A549 (cell line): ENCODE measurements around the gene ATP2A2. TPM values are rescaled to one million over a fixed set of nuclear protein-coding genes. Genes with fewer than 3 reads are reported as not detected.
A peak's percentile ranks its signal among the peaks of the same experiment; 100 is the strongest.

Experiments used
- ATAC-seq, 2 experiments: fragments of 200-7000 bp in 1 of 2; fragments of >200 bp in 1 of 2; cut with Nextera tagmentation in 1 of 2; cut with Tn5 transposase in 1 of 2; 3 replicates each; pipeline versions ENCODE4 v1.8.0 to v1.9.1; 2018 to 2020; ENCODE audit warnings: mild to moderate bottlenecking in 1 of 2, moderate library complexity in 1 of 2
- CTCF ChIA-PET: fragments of 300-600 bp; sonication (Branson Sonifier 250); formaldehyde crosslinking; extraction: SDS; loops from one replicate; lab custom pipeline; 2021; ENCODE audit warnings: antibody characterized with exemption, inconsistent platforms; lab: Yijun Ruan, JAX
- POLR2A ChIA-PET: fragments of 350-600 bp; formaldehyde crosslinking; extraction: SDS; loops from one replicate; lab custom pipeline; 2021; ENCODE audit warnings: antibody characterized with exemption, inconsistent platforms; lab: Yijun Ruan, JAX
- DNase-seq, 2 experiments: peaks; one replicate each; pipeline versions ENCODE4 v3.0.0 to v3.0.0-alpha.2; 2011 to 2016; ENCODE audit warnings: low read depth in 1 of 2, low spot score in 1 of 2
- FAIRE-seq: peaks from 2 replicates; lab custom pipeline; 2011; peaks lifted over from hg19 to GRCh38; lab: Jason Lieb, UNC
- H3K27ac ChIP-seq, 2 experiments: fragments of >200 bp; sonication (Bioruptor Twin); formaldehyde crosslinking; 3 replicates each; pipeline ENCODE4 v1.5.1; 2016 to 2017
- H3K4me1 ChIP-seq: fragments of >200 bp; sonication (Bioruptor Twin); formaldehyde crosslinking; 3 replicates; pipeline ENCODE4 v1.6.1; 2016
- H3K4me2 ChIP-seq: fragments of >200 bp; sonication (Bioruptor Twin); formaldehyde crosslinking; 3 replicates; pipeline ENCODE4 v1.6.1; 2016
- H3K4me3 ChIP-seq: fragments of >200 bp; sonication (Bioruptor Twin); formaldehyde crosslinking; 3 replicates; pipeline ENCODE4 v1.5.1; 2016
- H3K9me3 ChIP-seq: fragments of >200 bp; sonication (Bioruptor Twin); formaldehyde crosslinking; 3 replicates; pipeline ENCODE4 v1.6.1; 2016
- CBX8 ChIP-seq: fragments of 200-600 bp; sonication (generic); IDR thresholded peaks from 2 replicates; pipeline ENCODE4 v1.6.1; 2016
- CEBPB ChIP-seq, 2 experiments: fragments of >200 bp in 1 of 2; sonication (Bioruptor Twin) in 1 of 2; formaldehyde crosslinking in 1 of 2; IDR thresholded peaks; 2 replicates each; pipeline ENCODE4 v1.6.1; 2012 to 2016
- CHD2 ChIP-seq: fragments of 150-350 bp; IDR thresholded peaks from 2 replicates; pipeline ENCODE4 v1.6.1; 2014; ENCODE audit warnings: low read length; ENCODE audit not compliant: partially characterized antibody
- CTCF ChIP-seq: fragments of >200 bp; sonication (Bioruptor Twin); formaldehyde crosslinking; IDR thresholded peaks from 3 replicates; pipeline ENCODE4 v1.5.1; 2016
- EHF ChIP-seq: fragments of 250-450 bp; sonication (Bioruptor Pico); IDR thresholded peaks from 2 replicates; pipeline ENCODE4 v1.5.0; 2020; ENCODE audit warnings: mild to moderate bottlenecking
- ELK1 ChIP-seq: fragments of 150-350 bp; IDR thresholded peaks from 2 replicates; pipeline ENCODE4 v1.6.1; 2014; ENCODE audit warnings: low read depth, mild to moderate bottlenecking, low read length
- FOSB ChIP-seq: fragments of 250-450 bp; sonication (Bioruptor Pico); IDR thresholded peaks from 2 replicates; pipeline ENCODE4 v1.5.0; 2020; ENCODE audit warnings: mild to moderate bottlenecking, moderate library complexity
- FOSL2 ChIP-seq, 2 experiments: fragments of 450-650 bp in 1 of 2; fragments of >200 bp in 1 of 2; sonication (Bioruptor Twin) in 1 of 2; formaldehyde crosslinking; IDR thresholded peaks; 2 replicates each; pipeline versions ENCODE4 v1.5.0 to v1.6.1; 2016 to 2020; ENCODE audit warnings: mild to moderate bottlenecking in 1 of 2, moderate library complexity in 1 of 2
- FOXS1 ChIP-seq: fragments of 250-450 bp; sonication (Bioruptor Pico); IDR thresholded peaks from 2 replicates; pipeline ENCODE4 v1.5.0; 2020; ENCODE audit warnings: mild to moderate bottlenecking, moderate library complexity
- GATA3 ChIP-seq: IDR thresholded peaks from 2 replicates; pipeline ENCODE4 v1.6.1; 2012; ENCODE audit warnings: borderline replicate concordance
- HDAC2 ChIP-seq: fragments of 200-600 bp; sonication (generic); IDR thresholded peaks from 2 replicates; pipeline ENCODE4 v1.6.1; 2016
- HOXB5 ChIP-seq: fragments of 250-450 bp; sonication (Bioruptor Pico); IDR thresholded peaks from 2 replicates; pipeline ENCODE4 v1.5.0; 2020; ENCODE audit warnings: mild to moderate bottlenecking, moderate library complexity
- JUN ChIP-seq, 2 experiments: fragments of >200 bp; sonication (Bioruptor Twin); formaldehyde crosslinking; IDR thresholded peaks; 2 replicates in 1 of 2; 3 replicates in 1 of 2; pipeline ENCODE4 v1.6.1; 2016 to 2017
- JUNB ChIP-seq: fragments of >200 bp; sonication (Bioruptor Twin); formaldehyde crosslinking; IDR thresholded peaks from 2 replicates; pipeline ENCODE4 v1.6.1; 2016
- NFE2L2 ChIP-seq: fragments of 150-350 bp; conservative IDR thresholded peaks from 2 replicates; pipeline ENCODE4 v1.6.1; 2014; ENCODE audit warnings: low read length
- NR3C1 ChIP-seq: fragments of >200 bp; sonication (Bioruptor Twin); formaldehyde crosslinking; IDR thresholded peaks from 3 replicates; pipeline ENCODE4 v1.6.1; 2017
- PBX3 ChIP-seq: IDR thresholded peaks from 2 replicates; pipeline ENCODE4 v1.6.1; 2012
- PHF8 ChIP-seq: fragments of 200-600 bp; sonication (generic); IDR thresholded peaks from 2 replicates; pipeline ENCODE4 v1.6.1; 2016; ENCODE audit warnings: low read depth, mild to moderate bottlenecking, antibody characterized with exemption, moderate library complexity, borderline replicate concordance
- POLR2A ChIP-seq: IDR thresholded peaks from 2 replicates; pipeline ENCODE4 v1.6.1; 2012; ENCODE audit warnings: mild to moderate bottlenecking, low read length
- POLR2AphosphoS2 ChIP-seq: conservative IDR thresholded peaks from 2 replicates; pipeline ENCODE4 v1.6.1; 2012; ENCODE audit warnings: low read length, improper control_type of control experiment, inconsistent platforms
- RFX5 ChIP-seq: fragments of 450-650 bp; IDR thresholded peaks from 2 replicates; pipeline ENCODE4 v1.7.1; 2014; ENCODE audit warnings: antibody characterized with exemption, mild to moderate bottlenecking, moderate library complexity
- RNF2 ChIP-seq: fragments of 200-600 bp; sonication (generic); IDR thresholded peaks from 2 replicates; pipeline ENCODE4 v1.6.1; 2016; ENCODE audit warnings: low read depth, mild to moderate bottlenecking, antibody characterized with exemption, moderate library complexity, borderline replicate concordance
- SREBF2 ChIP-seq: fragments of 450-650 bp; IDR thresholded peaks from 2 replicates; pipeline ENCODE4 v1.6.1; 2014; ENCODE audit warnings: mild to moderate bottlenecking, moderate library complexity
- TFCP2L1 ChIP-seq: fragments of 250-450 bp; sonication (Bioruptor Pico); IDR thresholded peaks from 2 replicates; pipeline ENCODE4 v1.5.0; 2021; ENCODE audit warnings: mild to moderate bottlenecking
- ZC3H11A ChIP-seq: fragments of 450-650 bp; IDR thresholded peaks from 2 replicates; pipeline ENCODE4 v1.6.1; 2014; ENCODE audit warnings: antibody characterized with exemption, mild to moderate bottlenecking
- ZNF302 ChIP-seq: fragments of 250-450 bp; sonication (Bioruptor Pico); IDR thresholded peaks from 2 replicates; pipeline ENCODE4 v1.9.0; 2021; ENCODE audit warnings: inconsistent platforms, mild to moderate bottlenecking, moderate library complexity
- WGBS: methylation state at CpG from one replicate; pipeline ENCODE4 v1.1.6; 2017; ENCODE audit errors: missing lambda C conversion rate; 5-methylcytosine and 5-hydroxymethylcytosine counted together
- polyA plus RNA-seq, 4 experiments: library from polyadenylated mRNA; depleted of rRNA in 3 of 4; stranded (reverse); fragments of >200 nt; fragmentation: RNase III in 1 of 4; extraction: RNeasy Plus Mini Kit Qiagen cat#74134 plus additional on column Dnase treatment in 1 of 4; gene quantifications; 2 replicates in 3 of 4; 3 replicates in 1 of 4; pipeline ENCODE4 v1.2.3, GENCODE V29; 2011 to 2017

Gene ATP2A2
- polyA plus RNA-seq, 2 of the 4 experiments (the other 2 are of a cell fraction): 342 to 415 TPM

GRCh38 chr12:110366321-110367142 is 85.5 kb downstream of the ATP2A2 start:
- no peak overlapping the region for H3K4me3 ChIP-seq
- POLR2A ChIA-PET: no interaction called here
- H3K27ac ChIP-seq: peak overlapping the region in 1 of 2 experiments; percentile 4; a peak in 1 of 6 replicates
- H3K9me3 ChIP-seq: no peaks in the 10 kb centered on the region
- no peak for DNase-seq
- TF ChIP-seq FOSL2 (IDR thresholded peaks at IDR 0.05) (no peak), FOSL2 (CRISPR knock-in tag; IDR thresholded peaks at IDR 0.05) (no peak), CEBPB (IDR thresholded peaks at IDR 0.05) (0 out of 4 replicates have a peak, but pooled peaks of 1 of the 2 experiments have one; percentile 16)
- ATAC-seq: peak; percentile 26 to 38; a peak in 4 of 6 replicates
- H3K4me1 ChIP-seq: no peaks in the 10 kb centered on the region
- no peak for FAIRE-seq
- CTCF ChIA-PET: interaction anchor here (0.5 to 4.5 kb wide), 5 partner anchors 9 to 373 kb away, joined by 3 to 20 read pairs (median 5); no protein-coding TSS in a partner anchor
- no peak overlapping the region for H3K4me2 ChIP-seq
- WGBS: 88% methylated on average over 12 of the region's 13 CpGs

- Histone ChIP-seq H3K4me3 (no peak overlapping the region), H3K4me1 (no peaks in the 10 kb centered on the region), H3K27ac (peak overlapping the region in 1 of 2 experiments; percentile 4; a peak in 1 of 6 replicates), H3K4me2 (no peak overlapping the region), H3K9me3 (no peaks in the 10 kb centered on the region)
- FAIRE-seq (no peak), ATAC-seq (peak in 1 of 2 experiments; percentile 3; a peak in 2 of 6 replicates), DNase-seq (no peak)
- WGBS: 89% methylated on average over 15 of the region's 15 CpGs
- CTCF ChIA-PET: interaction anchor here (0.8 to 4.5 kb wide), 3 partner anchors 10 to 64 kb away, joined by 4 to 20 read pairs (median 13); no protein-coding TSS in a partner anchor
- POLR2A ChIA-PET: no interaction called here
- TF ChIP-seq RNF2 (no peak), JUNB (no peak), SREBF2 (no peak), JUN (IDR thresholded peaks at IDR 0.05) (no peak), PBX3 (no peak), FOXS1 (no peak), EHF (CRISPR knock-in tag) (no peak), NR3C1 (no peak)
Observed at GRCh38 chr12:110367181-110367864, 86.3 kb downstream of the ATP2A2 start.

- Histone ChIP-seq H3K27ac (no peak overlapping the region), H3K4me1 (no peaks in the 10 kb centered on the region), H3K4me2 (no peak overlapping the region), H3K4me3 (no peak overlapping the region), H3K9me3 (no peaks in the 10 kb centered on the region)
- WGBS: 96% methylated on average over 8 of the region's 8 CpGs
- CTCF ChIA-PET: interaction anchor here (0.7 kb wide), 1 partner anchor 256 kb away, joined by 4 read pairs; no protein-coding TSS in a partner anchor
- no peak for ATAC-seq
- no peak for FAIRE-seq
- POLR2A ChIA-PET: interaction anchor here (0.5 to 0.6 kb wide), 2 partner anchors 12 to 318 kb away, joined by 3 to 6 read pairs; no protein-coding TSS in a partner anchor
- TF ChIP-seq CTCF (no peak), NFE2L2 (no peak), GATA3 (no peak), TFCP2L1 (CRISPR knock-in tag) (no peak), EHF (CRISPR knock-in tag) (no peak), ZC3H11A (no peak), FOSB (CRISPR knock-in tag) (no peak), CBX8 (no peak), FOXS1 (no peak), ZNF302 (CRISPR knock-in tag) (no peak), ELK1 (no peak), HOXB5 (CRISPR knock-in tag) (no peak), RFX5 (no peak), CHD2 (no peak), POLR2A (no peak), JUNB (no peak), PHF8 (no peak), HDAC2 (no peak), POLR2AphosphoS2 (no peak)
- no peak for DNase-seq
Observed at GRCh38 chr12:110369992-110370391, 88.9 kb downstream of the ATP2A2 start.
